PFSK-1 (cell line): ENCODE results near the gene HOXD10.

Source experiments
- FOXP2 ChIP-seq: optimal IDR thresholded peaks from 2 replicates; pipeline ENCODE3; 2011; ENCODE audit warnings: borderline replicate concordance, control low read depth, inconsistent platforms; ENCODE audit not compliant: insufficient read depth; ENCODE audit errors: extremely low read length, extremely low read depth
- POLR2AphosphoS5 ChIP-seq: IDR thresholded peaks from 2 replicates; pipeline ENCODE4 v1.6.1; 2012; ENCODE audit warnings: low read depth, mild to moderate bottlenecking, control low read depth, low read length, moderate library complexity
- SIN3A ChIP-seq: IDR thresholded peaks from 2 replicates; pipeline ENCODE4 v1.6.1; 2012; ENCODE audit warnings: mild to moderate bottlenecking, low read length, moderate library complexity, borderline replicate concordance; ENCODE audit not compliant: insufficient read depth
- TAF1 ChIP-seq: IDR thresholded peaks from 2 replicates; pipeline ENCODE4 v1.6.1; 2012; ENCODE audit warnings: low read length, control low read depth, borderline replicate concordance; ENCODE audit not compliant: insufficient read depth
- TF ChIP-seq, protein P1 (sequence below), 2 experiments: IDR thresholded peaks; 2 replicates each; pipeline versions ENCODE4 v1.6.1 to v1.8.0; 2011 to 2012; ENCODE audit warnings: low read depth in 2 of 2, low read length in 2 of 2, control low read depth in 1 of 2, inconsistent platforms in 1 of 2, mild to moderate bottlenecking in 1 of 2, moderate library complexity in 1 of 2; ENCODE audit not compliant: insufficient read depth in 1 of 2

Gene HOXD10

DNA sequence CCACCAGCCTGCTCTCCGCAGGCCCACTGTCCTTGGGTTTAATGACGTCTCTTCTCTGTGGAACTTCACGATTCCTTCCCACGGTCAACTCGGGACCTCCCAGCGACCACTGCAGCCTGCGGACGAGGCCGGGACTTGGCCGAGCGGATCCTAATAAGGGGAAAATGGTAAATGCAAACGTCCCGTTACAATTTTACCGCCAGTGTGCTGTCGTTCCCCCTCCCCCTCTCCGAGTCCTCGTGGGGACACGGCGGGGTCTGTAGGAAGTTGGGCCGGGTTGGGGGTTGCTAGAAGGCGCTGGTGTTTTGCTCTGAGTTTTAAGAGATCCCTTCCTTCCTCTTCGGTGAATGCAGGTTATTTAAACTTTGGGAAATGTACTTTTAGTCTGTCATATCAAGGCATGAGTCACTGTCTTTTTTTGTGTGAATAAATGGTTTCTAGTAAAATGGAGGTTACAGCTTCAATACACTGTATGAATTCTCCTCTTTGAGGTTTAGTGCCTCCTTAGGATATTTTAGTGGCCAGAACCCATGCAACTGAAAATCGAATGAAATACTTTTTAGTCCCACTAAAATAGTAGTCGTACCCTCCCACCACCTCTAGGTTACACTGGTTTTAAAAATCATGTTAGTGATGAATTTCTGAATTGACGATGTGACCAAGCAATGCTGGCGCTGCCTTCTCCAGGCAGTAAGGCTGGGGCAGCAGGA, 7.2 kb upstream of the HOXD10 start:
- TF ChIP-seq TAF1 (no peak), FOXP2 (no peak), SIN3A (no peak), POLR2AphosphoS5 (no peak)
- TF ChIP-seq, protein P1, sequence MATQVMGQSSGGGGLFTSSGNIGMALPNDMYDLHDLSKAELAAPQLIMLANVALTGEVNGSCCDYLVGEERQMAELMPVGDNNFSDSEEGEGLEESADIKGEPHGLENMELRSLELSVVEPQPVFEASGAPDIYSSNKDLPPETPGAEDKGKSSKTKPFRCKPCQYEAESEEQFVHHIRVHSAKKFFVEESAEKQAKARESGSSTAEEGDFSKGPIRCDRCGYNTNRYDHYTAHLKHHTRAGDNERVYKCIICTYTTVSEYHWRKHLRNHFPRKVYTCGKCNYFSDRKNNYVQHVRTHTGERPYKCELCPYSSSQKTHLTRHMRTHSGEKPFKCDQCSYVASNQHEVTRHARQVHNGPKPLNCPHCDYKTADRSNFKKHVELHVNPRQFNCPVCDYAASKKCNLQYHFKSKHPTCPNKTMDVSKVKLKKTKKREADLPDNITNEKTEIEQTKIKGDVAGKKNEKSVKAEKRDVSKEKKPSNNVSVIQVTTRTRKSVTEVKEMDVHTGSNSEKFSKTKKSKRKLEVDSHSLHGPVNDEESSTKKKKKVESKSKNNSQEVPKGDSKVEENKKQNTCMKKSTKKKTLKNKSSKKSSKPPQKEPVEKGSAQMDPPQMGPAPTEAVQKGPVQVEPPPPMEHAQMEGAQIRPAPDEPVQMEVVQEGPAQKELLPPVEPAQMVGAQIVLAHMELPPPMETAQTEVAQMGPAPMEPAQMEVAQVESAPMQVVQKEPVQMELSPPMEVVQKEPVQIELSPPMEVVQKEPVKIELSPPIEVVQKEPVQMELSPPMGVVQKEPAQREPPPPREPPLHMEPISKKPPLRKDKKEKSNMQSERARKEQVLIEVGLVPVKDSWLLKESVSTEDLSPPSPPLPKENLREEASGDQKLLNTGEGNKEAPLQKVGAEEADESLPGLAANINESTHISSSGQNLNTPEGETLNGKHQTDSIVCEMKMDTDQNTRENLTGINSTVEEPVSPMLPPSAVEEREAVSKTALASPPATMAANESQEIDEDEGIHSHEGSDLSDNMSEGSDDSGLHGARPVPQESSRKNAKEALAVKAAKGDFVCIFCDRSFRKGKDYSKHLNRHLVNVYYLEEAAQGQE (IDR thresholded peaks at IDR 0.05; ENCODE audit: insufficient read depth in 1 of 2, low read depth in 2 of 2, low read length in 2 of 2), result no peak

DNA sequence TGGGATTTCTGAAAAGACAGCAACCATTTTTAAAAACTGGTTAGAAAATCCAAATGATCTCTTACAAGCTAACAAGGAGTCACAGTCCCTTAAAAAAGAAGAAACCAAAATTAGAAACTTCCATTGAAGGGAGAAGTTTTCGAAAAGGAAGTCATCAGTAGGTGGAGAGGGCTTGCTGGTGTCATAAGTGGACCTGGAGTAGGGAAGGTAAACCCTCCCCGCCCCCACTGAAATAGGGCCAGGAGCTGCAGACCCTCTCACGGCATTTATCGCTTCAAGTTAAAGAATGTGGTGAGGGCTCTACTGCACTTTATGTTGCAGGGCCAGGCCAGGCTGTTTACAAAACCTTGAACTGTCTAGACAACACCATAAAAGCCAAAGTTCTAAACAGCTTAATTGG, 6.6 kb upstream of the HOXD10 start:
- TF ChIP-seq, protein P1 (IDR thresholded peaks at IDR 0.05; ENCODE audit: insufficient read depth in 1 of 2, low read depth in 2 of 2, low read length in 2 of 2), result no peak
- TF ChIP-seq SIN3A, result no peak
- no peak for TF ChIP-seq POLR2AphosphoS5
- no peak for TF ChIP-seq TAF1
- no peak for TF ChIP-seq FOXP2

DNA sequence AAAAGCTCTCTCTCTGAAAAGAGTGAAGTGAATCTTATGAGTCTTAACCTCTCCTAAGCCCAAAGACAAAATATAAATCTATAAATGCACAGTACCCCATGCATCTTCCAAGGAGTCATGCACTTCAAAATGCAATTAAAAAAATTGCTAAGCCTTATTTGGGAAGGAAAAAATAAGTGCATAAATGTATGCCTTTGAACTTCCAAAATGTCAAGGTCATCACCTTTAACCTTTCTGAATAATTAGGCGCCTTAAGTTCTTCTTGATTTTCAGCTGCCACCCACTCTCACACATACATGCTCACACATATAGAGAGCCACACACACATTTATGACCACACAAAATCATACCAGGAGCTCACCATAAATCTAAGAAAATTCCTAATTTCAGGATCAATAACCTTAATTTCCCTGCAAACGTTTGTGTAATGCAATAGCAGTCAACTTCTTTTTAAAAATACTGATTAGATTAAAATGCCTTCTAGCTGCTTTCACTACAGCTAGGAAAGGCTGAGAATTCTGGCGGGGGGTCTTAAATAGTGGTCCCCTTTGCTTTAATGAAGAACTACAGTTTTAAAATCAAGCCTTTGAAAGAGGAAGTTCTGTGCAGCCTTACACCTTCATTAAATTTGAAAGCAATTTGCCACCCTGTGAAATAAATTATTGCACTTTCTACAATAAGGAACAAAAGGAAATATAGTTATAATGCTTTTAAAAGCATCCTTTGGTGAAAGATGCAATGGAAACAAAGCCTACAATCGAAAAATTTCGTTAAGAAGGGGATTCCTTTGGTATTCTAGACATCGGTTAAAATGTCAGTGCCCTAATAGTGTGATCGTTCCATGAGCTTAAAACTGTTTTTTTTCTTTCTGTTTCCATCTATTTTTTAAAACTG, 5.9 kb upstream of the HOXD10 start:
- TF ChIP-seq TAF1, result no peak
- TF ChIP-seq SIN3A, result no peak
- TF ChIP-seq POLR2AphosphoS5, result no peak
- TF ChIP-seq, protein P1 (IDR thresholded peaks at IDR 0.05; ENCODE audit: insufficient read depth in 1 of 2, low read depth in 2 of 2, low read length in 2 of 2), result no peak
- TF ChIP-seq FOXP2, result no peak

DNA sequence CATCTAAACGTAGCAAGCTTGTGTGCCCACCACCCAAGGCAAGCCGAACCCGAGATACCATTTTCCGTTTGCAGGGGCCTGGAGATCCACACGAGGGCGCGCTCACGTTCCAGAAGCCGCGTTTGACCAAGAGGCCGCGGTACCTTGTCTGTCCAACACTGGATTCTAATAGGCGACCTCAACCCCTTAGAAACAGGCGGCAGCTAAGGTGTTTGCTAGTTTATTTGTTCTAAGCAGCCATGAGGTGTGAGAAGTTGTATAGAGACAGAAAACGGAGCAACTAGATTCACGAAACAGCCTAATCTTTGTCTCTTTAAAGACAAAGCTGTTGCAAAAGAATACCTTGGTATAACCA, 5.3 kb upstream of the HOXD10 start:
- TF ChIP-seq SIN3A, result no peak
- no peak for TF ChIP-seq POLR2AphosphoS5
- TF ChIP-seq, protein P1 (IDR thresholded peaks at IDR 0.05; ENCODE audit: insufficient read depth in 1 of 2, low read depth in 2 of 2, low read length in 2 of 2), result no peak
- TF ChIP-seq TAF1, result no peak
- TF ChIP-seq FOXP2, result no peak
